Neural progenitor cell (in vitro differentiated cells): ENCODE data around the gene SAMD8.
"Not testable (repeated sequence)": the region's sequence is repeated elsewhere in the genome, so short reads cannot be mapped to it uniquely, and the experiment has no call there.

Experiments used
- EZH2 ChIP-seq: fragments of 200-600 bp; sonication (generic); IDR thresholded peaks from 2 replicates; pipeline ENCODE4 v1.6.1; 2017; ENCODE audit warnings: antibody characterized with exemption, mild to moderate bottlenecking, moderate library complexity
- EZH2phosphoT487 ChIP-seq: fragments of 200-600 bp; sonication (generic); IDR thresholded peaks from 2 replicates; pipeline ENCODE4 v1.6.1; 2017; ENCODE audit warnings: antibody characterized with exemption
- TF ChIP-seq, protein P1 (sequence below): fragments of 200-600 bp; sonication (generic); IDR thresholded peaks from 2 replicates; pipeline ENCODE4 v1.5.1; 2017; ENCODE audit warnings: antibody characterized with exemption, mild to moderate bottlenecking

DNA sequence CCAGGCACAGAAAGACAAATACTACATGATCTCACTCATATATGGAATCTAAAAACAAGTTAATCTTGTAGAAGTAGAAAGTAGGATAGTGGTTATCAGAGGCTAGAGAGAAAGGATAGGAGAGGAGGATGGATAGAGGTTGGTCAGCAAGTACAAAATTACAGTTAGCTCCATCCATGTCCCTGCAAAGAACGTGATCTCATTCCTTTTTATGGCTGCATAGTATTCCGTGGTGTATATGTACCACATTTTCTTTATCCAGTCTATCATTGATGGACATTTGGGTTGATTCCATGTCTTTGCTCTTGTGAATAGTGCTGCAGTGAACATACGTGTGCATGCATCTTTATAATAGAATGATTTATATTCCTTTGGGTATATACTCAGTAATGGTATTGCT lies 22.2 kb downstream of the SAMD8 start:
- TF ChIP-seq, protein P1, sequence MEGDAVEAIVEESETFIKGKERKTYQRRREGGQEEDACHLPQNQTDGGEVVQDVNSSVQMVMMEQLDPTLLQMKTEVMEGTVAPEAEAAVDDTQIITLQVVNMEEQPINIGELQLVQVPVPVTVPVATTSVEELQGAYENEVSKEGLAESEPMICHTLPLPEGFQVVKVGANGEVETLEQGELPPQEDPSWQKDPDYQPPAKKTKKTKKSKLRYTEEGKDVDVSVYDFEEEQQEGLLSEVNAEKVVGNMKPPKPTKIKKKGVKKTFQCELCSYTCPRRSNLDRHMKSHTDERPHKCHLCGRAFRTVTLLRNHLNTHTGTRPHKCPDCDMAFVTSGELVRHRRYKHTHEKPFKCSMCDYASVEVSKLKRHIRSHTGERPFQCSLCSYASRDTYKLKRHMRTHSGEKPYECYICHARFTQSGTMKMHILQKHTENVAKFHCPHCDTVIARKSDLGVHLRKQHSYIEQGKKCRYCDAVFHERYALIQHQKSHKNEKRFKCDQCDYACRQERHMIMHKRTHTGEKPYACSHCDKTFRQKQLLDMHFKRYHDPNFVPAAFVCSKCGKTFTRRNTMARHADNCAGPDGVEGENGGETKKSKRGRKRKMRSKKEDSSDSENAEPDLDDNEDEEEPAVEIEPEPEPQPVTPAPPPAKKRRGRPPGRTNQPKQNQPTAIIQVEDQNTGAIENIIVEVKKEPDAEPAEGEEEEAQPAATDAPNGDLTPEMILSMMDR, result not testable (repeated sequence)
- TF ChIP-seq EZH2, EZH2phosphoT487: not testable (repeated sequence)
